Mammary epithelial cell (primary cell): ENCODE data around the gene TSPEAR.

Experiments used
- EZH2 ChIP-seq: IDR thresholded peaks from 2 replicates; pipeline ENCODE4 v1.6.1; 2012; ENCODE audit warnings: low read length, inconsistent platforms, borderline replicate concordance
- TF ChIP-seq, protein P1 (sequence below), 2 donors: IDR thresholded peaks in 1 of 2; conservative IDR thresholded peaks in 1 of 2; 2 replicates each; pipeline ENCODE4 v1.5.1; 2011 to 2012; ENCODE audit warnings: inconsistent platforms in 2 of 2, low read length in 2 of 2, mild to moderate bottlenecking in 2 of 2, control low read depth in 1 of 2, low read depth in 1 of 2; ENCODE audit not compliant: insufficient read depth in 1 of 2; ENCODE audit errors: extremely low read depth in 1 of 2

GRCh38 chr21:44454058-44454457 is 257.3 kb downstream of the TSPEAR start:
- TF ChIP-seq, protein P1, sequence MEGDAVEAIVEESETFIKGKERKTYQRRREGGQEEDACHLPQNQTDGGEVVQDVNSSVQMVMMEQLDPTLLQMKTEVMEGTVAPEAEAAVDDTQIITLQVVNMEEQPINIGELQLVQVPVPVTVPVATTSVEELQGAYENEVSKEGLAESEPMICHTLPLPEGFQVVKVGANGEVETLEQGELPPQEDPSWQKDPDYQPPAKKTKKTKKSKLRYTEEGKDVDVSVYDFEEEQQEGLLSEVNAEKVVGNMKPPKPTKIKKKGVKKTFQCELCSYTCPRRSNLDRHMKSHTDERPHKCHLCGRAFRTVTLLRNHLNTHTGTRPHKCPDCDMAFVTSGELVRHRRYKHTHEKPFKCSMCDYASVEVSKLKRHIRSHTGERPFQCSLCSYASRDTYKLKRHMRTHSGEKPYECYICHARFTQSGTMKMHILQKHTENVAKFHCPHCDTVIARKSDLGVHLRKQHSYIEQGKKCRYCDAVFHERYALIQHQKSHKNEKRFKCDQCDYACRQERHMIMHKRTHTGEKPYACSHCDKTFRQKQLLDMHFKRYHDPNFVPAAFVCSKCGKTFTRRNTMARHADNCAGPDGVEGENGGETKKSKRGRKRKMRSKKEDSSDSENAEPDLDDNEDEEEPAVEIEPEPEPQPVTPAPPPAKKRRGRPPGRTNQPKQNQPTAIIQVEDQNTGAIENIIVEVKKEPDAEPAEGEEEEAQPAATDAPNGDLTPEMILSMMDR (conservative IDR thresholded peaks at IDR 0.05 in 1 of 2, IDR thresholded peaks at IDR 0.05 in 1 of 2; ENCODE audit: extremely low read depth in 1 of 2, insufficient read depth in 1 of 2, low read depth in 1 of 2, low read length in 2 of 2) = no peak
- TF ChIP-seq EZH2 = no peak
